T-helper 1 cell treated with Interleukin-12 subunit alpha and Interleukin-12 subunit beta and Interleukin-4 antibody, amounts not matched to agents 30 ng/mL and 1 ng/mL, for 36 hours (primary cell): ENCODE measurements around the gene LRP8. TPM values are rescaled to one million over a fixed set of nuclear protein-coding genes. Genes with fewer than 3 reads are reported as not detected.

Experiments
- intact Hi-C: fragments of 100-400 bp; cut with micrococcal nuclease; formaldehyde crosslinking; loops from one replicate; pipeline ENCODE4 v1.15.1; 2024
- total RNA-seq: library from RNA; stranded (reverse); gene quantifications from 2 replicates; pipeline ENCODE4 v1.2.3, GENCODE V29; 2022

Gene LRP8
- total RNA-seq, 1 donor from 2014 or later, result 71.7 TPM

- intact Hi-C loops, result no loop called here
These were observed 19.4 kb downstream of the LRP8 start for GRCh38 chr1:53308506-53308905.

- intact Hi-C loops, result no loop called here
These were observed 20.8 kb downstream of the LRP8 start for GRCh38 chr1:53307037-53307436.

GRCh38 chr1:53306168-53306567 is 21.7 kb downstream of the LRP8 start:
- intact Hi-C loops, result no loop called here

GRCh38 chr1:53305650-53306049 is 22.2 kb downstream of the LRP8 start:
- intact Hi-C loops, result no loop called here

- intact Hi-C loops, result no loop called here
These were observed 23.3 kb downstream of the LRP8 start for GRCh38 chr1:53304527-53304926.

GRCh38 chr1:53303726-53304515 is 23.9 kb downstream of the LRP8 start:
- intact Hi-C loops, result loop anchor here (2.0 kb wide), 1 partner anchor 19 kb away; no protein-coding TSS in a partner anchor

- intact Hi-C loops, result loop anchor here (2.0 kb wide), 1 partner anchor 20 kb away; no protein-coding TSS in a partner anchor
These were observed 24.6 kb downstream of the LRP8 start for GRCh38 chr1:53303243-53303642.

GRCh38 chr1:53299233-53299632 is 28.6 kb downstream of the LRP8 start:
- intact Hi-C loops, result no loop called here

- intact Hi-C loops, result no loop called here
These were observed 29.7 kb downstream of the LRP8 start for GRCh38 chr1:53298045-53298637.

- intact Hi-C loops, result no loop called here
These were observed 30.7 kb downstream of the LRP8 start for GRCh38 chr1:53297195-53297594.

- intact Hi-C loops, result no loop called here
These were observed 31.6 kb downstream of the LRP8 start for GRCh38 chr1:53296117-53296749.

- intact Hi-C loops, result no loop called here
These were observed 32.1 kb downstream of the LRP8 start for GRCh38 chr1:53295726-53296116.

- intact Hi-C loops, result no loop called here
These were observed 32.6 kb downstream of the LRP8 start for GRCh38 chr1:53295295-53295694.

GRCh38 chr1:53294567-53294966 is 33.3 kb downstream of the LRP8 start:
- intact Hi-C loops, result loop anchor here (1.0 kb wide), 2 partner anchors 34 to 99 kb away; partner anchors contain the start of gene LRP8

- intact Hi-C loops, result loop anchor here (1.0 kb wide), 2 partner anchors 34 to 99 kb away; partner anchors contain the start of gene LRP8
These were observed 33.8 kb downstream of the LRP8 start for GRCh38 chr1:53294061-53294460.

- intact Hi-C loops, result no loop called here
These were observed 34.7 kb downstream of the LRP8 start for GRCh38 chr1:53293123-53293522.

GRCh38 chr1:53292690-53293089 is 35.2 kb downstream of the LRP8 start:
- intact Hi-C loops, result no loop called here

GRCh38 chr1:53291574-53291973 is 36.3 kb downstream of the LRP8 start:
- intact Hi-C loops, result no loop called here

GRCh38 chr1:53288790-53289429 is 39.0 kb downstream of the LRP8 start:
- intact Hi-C loops, result no loop called here

- intact Hi-C loops, result no loop called here
These were observed 39.7 kb downstream of the LRP8 start for GRCh38 chr1:53288002-53288789.

- intact Hi-C loops, result no loop called here
These were observed 40.9 kb downstream of the LRP8 start for GRCh38 chr1:53286955-53287354.
